ENCODE results near the gene HS6ST2. TPM values are rescaled to one million over a fixed set of nuclear protein-coding genes. Genes with fewer than 3 reads are reported as not detected.

Gene HS6ST2
- total and polyA plus RNA-seq, 9 of the 15 experiments (the other 6 are each of a cell fraction or from before 2014, with no cell fraction given): not detected

DNA sequence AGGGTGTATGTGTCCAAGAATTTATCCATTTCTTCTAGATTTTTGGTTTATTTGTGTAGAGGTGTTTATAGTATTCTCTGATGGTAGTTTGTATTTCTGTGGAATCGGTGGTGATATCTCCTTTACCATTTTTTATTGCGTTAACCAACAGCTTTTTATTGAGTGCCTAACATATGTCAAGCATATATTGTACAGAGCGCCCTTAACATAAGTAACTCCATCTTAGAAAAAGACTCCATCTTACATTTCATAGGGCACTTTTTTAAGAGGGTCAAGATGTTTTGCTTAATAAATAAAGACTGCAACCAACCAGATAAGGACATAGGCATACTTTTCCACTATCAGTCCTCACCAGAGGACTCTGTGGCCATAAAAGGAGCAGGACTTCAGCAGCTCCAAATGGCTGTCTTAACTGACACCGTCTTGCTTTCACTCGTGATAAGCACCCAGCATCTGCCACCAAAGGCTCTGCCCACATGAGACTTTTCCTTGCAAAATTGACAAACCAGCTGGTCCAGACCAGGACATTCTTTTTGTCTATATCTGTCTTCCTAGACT, 75.0 kb downstream of the HS6ST2 start (continued):
- TF ChIP-seq, protein P1, sequence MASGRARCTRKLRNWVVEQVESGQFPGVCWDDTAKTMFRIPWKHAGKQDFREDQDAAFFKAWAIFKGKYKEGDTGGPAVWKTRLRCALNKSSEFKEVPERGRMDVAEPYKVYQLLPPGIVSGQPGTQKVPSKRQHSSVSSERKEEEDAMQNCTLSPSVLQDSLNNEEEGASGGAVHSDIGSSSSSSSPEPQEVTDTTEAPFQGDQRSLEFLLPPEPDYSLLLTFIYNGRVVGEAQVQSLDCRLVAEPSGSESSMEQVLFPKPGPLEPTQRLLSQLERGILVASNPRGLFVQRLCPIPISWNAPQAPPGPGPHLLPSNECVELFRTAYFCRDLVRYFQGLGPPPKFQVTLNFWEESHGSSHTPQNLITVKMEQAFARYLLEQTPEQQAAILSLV (tag; IDR thresholded peaks at IDR 0.05): peak; percentile 90
- TF ChIP-seq SMAD3 (CRISPR knock-in tag; conservative IDR thresholded peaks at IDR 0.05) (0 out of 2 replicates have a peak, but pooled peaks have one; percentile 46), HMG20B (CRISPR knock-in tag; IDR thresholded peaks at IDR 0.05) (no peak), ZNF133 (CRISPR knock-in tag; IDR thresholded peaks at IDR 0.05) (no peak), CBFA2T2 (conservative IDR thresholded peaks at IDR 0.05) (peak; percentile 73), SMAD2 (IDR thresholded peaks at IDR 0.05; ENCODE audit: low read depth, low read length) (no peak), PYGO2 (tag; IDR thresholded peaks at IDR 0.05) (no peak), ZNF347 (CRISPR knock-in tag; IDR thresholded peaks at IDR 0.05; ENCODE audit: low read depth) (no peak), E2F3 (CRISPR knock-in tag; IDR thresholded peaks at IDR 0.05) (no peak), MEF2D (tag; conservative IDR thresholded peaks at IDR 0.05; ENCODE audit: low read depth) (0 out of 2 replicates have a peak, but pooled peaks have one; percentile 39), TAL1 (IDR thresholded peaks at IDR 0.05) (peak; percentile 75)
- TF ChIP-seq, protein P2, sequence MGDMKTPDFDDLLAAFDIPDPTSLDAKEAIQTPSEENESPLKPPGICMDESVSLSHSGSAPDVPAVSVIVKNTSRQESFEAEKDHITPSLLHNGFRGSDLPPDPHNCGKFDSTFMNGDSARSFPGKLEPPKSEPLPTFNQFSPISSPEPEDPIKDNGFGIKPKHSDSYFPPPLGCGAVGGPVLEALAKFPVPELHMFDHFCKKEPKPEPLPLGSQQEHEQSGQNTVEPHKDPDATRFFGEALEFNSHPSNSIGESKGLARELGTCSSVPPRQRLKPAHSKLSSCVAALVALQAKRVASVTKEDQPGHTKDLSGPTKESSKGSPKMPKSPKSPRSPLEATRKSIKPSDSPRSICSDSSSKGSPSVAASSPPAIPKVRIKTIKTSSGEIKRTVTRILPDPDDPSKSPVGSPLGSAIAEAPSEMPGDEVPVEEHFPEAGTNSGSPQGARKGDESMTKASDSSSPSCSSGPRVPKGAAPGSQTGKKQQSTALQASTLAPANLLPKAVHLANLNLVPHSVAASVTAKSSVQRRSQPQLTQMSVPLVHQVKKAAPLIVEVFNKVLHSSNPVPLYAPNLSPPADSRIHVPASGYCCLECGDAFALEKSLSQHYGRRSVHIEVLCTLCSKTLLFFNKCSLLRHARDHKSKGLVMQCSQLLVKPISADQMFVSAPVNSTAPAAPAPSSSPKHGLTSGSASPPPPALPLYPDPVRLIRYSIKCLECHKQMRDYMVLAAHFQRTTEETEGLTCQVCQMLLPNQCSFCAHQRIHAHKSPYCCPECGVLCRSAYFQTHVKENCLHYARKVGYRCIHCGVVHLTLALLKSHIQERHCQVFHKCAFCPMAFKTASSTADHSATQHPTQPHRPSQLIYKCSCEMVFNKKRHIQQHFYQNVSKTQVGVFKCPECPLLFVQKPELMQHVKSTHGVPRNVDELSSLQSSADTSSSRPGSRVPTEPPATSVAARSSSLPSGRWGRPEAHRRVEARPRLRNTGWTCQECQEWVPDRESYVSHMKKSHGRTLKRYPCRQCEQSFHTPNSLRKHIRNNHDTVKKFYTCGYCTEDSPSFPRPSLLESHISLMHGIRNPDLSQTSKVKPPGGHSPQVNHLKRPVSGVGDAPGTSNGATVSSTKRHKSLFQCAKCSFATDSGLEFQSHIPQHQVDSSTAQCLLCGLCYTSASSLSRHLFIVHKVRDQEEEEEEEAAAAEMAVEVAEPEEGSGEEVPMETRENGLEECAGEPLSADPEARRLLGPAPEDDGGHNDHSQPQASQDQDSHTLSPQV (IDR thresholded peaks at IDR 0.05): peak; percentile 91
- TF ChIP-seq, protein P3, sequence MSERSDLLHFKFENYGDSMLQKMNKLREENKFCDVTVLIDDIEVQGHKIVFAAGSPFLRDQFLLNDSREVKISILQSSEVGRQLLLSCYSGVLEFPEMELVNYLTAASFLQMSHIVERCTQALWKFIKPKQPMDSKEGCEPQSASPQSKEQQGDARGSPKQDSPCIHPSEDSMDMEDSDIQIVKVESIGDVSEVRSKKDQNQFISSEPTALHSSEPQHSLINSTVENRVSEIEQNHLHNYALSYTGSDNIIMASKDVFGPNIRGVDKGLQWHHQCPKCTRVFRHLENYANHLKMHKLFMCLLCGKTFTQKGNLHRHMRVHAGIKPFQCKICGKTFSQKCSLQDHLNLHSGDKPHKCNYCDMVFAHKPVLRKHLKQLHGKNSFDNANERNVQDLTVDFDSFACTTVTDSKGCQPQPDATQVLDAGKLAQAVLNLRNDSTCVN (CRISPR knock-in tag; IDR thresholded peaks at IDR 0.05): no peak
- TF ChIP-seq, protein P4, sequence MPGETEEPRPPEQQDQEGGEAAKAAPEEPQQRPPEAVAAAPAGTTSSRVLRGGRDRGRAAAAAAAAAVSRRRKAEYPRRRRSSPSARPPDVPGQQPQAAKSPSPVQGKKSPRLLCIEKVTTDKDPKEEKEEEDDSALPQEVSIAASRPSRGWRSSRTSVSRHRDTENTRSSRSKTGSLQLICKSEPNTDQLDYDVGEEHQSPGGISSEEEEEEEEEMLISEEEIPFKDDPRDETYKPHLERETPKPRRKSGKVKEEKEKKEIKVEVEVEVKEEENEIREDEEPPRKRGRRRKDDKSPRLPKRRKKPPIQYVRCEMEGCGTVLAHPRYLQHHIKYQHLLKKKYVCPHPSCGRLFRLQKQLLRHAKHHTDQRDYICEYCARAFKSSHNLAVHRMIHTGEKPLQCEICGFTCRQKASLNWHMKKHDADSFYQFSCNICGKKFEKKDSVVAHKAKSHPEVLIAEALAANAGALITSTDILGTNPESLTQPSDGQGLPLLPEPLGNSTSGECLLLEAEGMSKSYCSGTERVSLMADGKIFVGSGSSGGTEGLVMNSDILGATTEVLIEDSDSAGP (CRISPR knock-in tag; IDR thresholded peaks at IDR 0.05): no peak
- TF ChIP-seq, protein P5, sequence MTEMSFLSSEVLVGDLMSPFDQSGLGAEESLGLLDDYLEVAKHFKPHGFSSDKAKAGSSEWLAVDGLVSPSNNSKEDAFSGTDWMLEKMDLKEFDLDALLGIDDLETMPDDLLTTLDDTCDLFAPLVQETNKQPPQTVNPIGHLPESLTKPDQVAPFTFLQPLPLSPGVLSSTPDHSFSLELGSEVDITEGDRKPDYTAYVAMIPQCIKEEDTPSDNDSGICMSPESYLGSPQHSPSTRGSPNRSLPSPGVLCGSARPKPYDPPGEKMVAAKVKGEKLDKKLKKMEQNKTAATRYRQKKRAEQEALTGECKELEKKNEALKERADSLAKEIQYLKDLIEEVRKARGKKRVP (CRISPR knock-in tag; IDR thresholded peaks at IDR 0.05): peak; percentile 14; the same call in 1 of the 2 replicates
- TF ChIP-seq, protein P6, sequence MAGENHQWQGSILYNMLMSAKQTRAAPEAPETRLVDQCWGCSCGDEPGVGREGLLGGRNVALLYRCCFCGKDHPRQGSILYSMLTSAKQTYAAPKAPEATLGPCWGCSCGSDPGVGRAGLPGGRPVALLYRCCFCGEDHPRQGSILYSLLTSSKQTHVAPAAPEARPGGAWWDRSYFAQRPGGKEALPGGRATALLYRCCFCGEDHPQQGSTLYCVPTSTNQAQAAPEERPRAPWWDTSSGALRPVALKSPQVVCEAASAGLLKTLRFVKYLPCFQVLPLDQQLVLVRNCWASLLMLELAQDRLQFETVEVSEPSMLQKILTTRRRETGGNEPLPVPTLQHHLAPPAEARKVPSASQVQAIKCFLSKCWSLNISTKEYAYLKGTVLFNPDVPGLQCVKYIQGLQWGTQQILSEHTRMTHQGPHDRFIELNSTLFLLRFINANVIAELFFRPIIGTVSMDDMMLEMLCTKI (IDR thresholded peaks at IDR 0.05; ENCODE audit: partially characterized antibody): no peak
- TF ChIP-seq, protein P7, sequence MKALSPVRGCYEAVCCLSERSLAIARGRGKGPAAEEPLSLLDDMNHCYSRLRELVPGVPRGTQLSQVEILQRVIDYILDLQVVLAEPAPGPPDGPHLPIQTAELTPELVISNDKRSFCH (CRISPR knock-in tag; IDR thresholded peaks at IDR 0.05): 0 out of 2 replicates have a peak, but pooled peaks have one; percentile 42
- TF ChIP-seq, protein P7 (tag; IDR thresholded peaks at IDR 0.05): no peak

Data from K562 (cell line).